HG03571 (cell line): ENCODE data around the gene LRPAP1.

Experiments
- ATAC-seq: cut with Tn5 transposase; IDR thresholded peaks from one replicate; pipeline ENCODE4 v1.9.1; 2021; ENCODE audit not compliant: unreplicated experiment

LRPAP1 gene

DNA sequence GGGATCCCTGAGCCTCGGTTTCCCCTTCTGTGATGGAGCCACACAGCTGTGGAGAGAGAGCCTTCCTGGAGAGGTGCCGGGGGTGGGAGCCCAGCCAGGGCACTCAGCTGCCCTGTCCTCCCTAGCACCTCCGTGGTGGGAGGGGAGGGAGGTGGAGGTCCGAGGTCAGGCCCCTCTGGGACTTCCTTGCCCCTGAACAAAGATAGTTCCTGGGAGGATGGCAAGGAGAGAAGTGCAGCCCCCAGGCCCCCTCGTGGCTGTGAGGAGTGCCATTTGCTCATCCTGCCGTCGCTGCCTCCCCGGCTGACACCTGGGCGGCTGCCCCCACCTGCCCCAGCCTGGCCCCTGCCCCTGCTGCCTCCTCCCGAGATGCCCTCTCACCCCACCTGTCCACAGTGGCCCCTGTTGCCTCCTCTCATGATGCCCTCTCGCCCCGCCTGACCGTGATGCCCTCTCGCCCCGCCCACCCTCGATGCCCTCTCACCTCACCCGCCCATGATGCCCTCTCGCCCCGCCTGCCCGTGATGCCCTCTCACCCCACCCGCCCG, 56.4 kb downstream of the LRPAP1 start:
- ATAC-seq, result no peak

DNA sequence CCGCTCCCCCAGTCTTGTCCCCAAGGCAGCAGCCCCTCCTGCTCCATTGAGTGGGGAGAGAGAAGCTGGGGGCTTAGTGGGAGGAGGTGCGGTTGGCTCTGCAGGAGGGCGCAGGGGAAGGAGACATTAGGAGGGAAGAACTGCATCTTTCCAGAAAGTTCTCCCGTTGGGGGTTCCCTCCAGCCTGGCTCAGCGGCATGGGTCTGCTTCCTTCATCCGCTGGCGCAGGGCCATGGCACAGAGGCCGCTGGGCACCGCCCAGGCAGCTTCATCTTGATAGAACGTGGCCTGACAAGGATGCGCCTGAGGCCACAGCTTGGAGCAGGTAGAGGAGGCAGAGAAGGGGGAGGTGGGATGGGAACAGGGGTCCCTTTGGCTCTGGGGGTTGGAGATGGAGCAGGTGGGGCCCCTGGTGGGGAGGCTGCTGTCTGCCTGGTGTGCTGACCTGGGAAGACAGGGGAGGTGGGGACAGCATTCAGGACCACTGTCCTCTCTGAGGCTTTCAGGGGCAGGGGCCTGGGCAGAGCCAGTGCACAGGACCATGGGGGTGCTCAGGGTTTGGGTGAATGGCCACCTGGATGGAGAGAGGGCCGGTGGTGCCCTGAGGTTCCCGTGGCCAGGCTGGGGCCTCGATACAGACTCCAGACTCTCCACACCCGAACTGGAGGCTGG, 57.0 kb downstream of the LRPAP1 start:
- no peak for ATAC-seq

DNA sequence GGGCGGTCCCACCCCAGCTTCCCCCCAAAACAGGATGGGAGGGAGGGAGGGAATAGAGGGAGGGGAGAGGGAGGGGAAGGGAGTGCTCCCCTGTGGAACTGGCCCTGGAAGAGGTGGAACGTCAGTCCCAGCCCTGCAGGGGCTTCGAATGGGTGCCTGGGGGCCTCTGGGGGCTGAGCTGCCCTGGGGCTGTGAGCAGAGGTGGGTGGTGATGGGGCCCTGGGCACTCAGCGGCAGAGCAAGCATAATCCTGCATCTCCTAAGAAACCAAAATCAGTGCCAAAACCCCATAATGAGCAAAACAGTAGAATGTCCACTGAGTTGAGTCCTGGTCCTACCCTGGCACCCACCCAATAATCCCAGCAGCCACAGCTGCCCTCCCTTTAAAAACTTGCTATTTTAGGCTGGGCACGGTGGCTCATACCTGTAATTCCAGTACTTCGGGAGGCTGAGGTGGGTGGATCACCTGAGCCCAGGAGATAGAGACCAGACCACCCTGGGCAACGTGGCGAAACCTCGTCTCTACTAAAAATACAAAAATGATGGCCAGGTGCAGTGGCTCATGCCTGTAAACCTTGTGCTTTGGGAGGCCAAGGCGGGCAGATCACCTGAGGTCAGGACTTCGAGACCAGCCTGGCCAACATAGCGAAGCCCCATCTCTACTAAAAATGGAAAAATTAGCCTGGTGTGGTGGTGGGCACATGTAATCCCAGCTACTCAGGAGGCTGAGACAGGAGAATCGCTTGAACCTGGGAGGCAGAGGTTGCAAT, 58.0 kb downstream of the LRPAP1 start:
- ATAC-seq, result no peak

DNA sequence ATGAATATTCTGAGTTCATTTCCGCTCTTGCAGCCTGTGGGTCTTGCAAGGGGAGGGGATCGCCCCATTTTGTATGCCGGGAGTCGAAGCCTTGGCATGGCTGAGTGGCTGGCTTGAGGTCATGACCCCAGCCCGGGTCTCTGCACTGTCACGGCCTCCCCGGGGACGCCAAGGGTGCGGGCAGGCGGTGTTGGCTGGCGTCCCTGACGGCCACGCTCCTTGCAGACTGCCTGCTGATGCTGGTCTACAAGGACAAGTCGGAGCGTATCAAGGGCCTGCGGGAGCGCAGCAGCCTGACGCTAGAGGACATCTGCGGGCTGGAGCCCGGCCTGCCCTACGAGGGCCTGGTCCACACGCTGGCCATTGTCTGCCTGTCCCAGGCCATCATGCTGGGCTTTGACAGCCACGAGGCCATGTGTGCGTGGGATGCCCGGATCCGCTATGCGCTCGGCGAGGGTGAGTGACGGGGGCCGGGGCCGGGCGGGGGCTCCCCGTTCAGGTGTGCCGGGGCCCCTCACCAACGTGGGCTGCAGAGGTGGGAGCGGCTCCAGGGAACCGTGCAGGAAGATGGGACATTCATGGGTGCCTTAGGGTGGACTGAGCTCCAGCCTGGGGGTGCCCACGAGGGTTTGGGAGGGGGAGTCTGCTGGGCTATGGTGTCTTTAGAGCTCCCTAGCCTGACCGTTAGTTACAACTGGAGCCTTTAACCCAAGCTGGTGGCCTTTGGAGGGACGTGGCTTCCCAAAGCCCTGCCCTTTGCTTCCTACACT, 58.9 kb downstream of the LRPAP1 start:
- ATAC-seq, result no peak

DNA sequence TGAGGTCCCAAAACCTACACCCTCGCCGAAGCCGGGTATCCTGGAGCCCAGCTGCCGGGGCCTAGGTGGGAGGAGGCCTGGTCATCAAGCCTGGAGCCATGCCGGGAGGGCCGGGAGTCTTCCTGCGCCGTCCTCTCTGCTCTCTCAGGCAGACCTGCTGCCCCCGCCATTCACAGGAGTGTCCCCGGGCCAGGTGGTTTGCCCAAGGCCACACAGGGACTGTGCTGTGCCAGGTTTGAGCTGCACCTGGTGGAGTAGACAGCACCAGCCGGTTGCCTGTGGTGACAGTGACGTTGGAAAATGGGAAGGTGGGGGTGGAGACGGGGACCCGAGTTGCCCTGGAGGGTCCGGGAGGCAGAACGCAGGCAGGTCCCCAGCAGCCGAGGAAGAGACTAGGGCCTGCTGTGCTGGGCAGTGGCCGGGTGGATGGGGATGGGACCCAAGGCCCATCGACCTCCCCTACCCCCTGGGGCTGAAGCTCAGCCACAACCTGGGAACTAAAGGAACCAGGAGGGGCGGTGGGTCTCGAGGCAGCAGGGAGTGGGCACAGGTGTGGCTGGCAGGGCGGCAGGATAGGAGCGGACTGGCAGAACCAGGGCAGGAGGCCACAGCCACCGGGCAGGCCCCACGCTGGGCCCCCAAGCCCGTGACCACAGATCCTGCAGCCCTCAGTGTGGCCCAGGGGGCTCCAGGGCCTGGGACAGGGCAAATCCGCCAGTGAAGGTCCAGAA, 59.6 kb downstream of the LRPAP1 start:
- ATAC-seq, result no peak

DNA sequence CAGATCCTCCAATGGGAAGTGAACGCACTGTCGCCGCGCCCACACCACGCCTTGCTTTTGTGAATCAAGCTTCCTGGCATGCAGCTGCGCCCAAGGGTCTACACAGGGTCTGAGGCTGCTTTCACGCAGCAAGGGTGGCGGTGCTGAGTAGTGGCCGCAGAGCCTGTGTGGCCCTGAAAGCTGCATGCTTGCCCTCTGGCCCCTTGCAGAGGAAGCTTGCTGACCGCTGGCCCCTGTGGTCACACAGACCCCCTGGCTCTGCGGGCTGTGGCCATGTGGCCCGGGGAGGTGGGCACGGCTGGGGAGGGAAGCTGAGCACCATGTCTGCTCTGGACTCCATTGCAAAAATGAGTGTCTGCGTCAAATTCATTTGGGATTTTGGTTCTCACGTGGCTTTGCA, 60.3 kb downstream of the LRPAP1 start:
- ATAC-seq, result no peak

DNA sequence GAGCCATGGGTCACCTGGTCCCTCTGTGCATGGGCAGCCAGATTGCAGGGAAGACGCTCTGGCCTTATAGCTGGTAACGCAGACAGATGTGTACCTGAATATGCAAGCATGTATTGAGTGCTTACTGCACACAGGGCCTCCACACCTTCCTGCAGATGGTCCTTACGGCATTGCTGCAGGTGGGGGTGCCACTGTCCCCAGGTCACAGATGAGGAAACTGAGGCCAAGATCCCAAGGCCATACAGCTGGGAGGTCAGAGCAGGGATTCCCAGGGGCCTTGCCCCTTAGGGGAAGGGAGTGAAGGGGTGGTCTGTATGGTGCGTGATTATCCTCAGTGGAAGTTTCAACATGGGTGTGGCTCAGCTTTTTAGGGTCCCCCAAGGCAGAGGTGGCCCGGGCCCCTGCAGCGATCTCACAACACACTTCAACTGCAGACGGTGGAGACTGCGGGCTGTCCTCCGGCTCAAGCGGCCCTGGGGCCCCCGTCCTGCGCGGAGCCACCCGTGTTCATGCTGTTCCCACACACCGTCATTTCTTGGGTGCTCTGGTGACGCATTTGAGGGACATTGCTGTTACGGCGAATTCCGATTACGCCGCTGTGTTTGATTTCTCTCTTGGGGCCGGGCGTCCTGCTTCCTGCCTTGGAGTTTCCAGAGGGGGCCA, 61.0 kb downstream of the LRPAP1 start:
- no peak for ATAC-seq

DNA sequence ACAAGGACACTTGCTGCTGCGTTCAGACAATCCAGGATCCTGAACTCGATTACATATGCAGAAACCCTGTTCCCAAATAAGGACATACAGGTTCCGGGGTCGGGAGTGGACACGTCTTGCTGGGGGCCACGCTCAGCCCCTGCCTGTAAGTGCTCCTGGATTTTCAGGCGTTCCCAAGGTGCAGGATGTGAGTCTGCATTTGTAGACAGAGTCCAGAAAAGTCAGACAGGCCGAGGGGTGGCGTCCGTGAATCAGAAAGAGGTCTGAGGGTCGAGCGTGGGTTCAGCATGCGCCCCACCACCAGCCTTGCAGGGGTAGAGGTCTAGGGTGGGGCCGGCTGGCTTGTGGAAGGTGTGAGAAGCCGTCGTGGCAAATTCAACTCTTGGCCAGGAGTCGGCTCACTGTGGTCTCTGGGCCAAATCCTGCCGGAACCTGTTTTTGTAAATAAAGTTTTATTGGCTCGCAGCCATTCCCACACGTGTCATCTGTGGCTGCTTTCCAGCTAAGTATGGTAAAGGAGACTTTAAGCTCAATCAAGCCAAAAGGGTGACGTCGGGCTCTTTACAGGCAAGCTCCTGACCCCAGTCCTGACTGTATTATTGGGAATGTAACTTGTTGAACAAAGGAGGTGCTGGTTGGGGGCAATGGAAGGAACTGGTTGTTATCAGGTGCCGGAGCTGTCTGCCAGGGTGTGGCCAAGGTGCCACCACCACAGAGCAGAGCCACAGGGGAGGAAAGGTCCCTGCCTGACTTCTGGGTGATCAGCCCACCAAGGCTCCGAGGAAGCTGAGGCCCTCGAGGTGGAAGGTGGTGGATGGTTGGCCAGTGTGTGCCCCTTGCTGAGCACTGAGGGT, 61.8 kb downstream of the LRPAP1 start:
- no peak for ATAC-seq

DNA sequence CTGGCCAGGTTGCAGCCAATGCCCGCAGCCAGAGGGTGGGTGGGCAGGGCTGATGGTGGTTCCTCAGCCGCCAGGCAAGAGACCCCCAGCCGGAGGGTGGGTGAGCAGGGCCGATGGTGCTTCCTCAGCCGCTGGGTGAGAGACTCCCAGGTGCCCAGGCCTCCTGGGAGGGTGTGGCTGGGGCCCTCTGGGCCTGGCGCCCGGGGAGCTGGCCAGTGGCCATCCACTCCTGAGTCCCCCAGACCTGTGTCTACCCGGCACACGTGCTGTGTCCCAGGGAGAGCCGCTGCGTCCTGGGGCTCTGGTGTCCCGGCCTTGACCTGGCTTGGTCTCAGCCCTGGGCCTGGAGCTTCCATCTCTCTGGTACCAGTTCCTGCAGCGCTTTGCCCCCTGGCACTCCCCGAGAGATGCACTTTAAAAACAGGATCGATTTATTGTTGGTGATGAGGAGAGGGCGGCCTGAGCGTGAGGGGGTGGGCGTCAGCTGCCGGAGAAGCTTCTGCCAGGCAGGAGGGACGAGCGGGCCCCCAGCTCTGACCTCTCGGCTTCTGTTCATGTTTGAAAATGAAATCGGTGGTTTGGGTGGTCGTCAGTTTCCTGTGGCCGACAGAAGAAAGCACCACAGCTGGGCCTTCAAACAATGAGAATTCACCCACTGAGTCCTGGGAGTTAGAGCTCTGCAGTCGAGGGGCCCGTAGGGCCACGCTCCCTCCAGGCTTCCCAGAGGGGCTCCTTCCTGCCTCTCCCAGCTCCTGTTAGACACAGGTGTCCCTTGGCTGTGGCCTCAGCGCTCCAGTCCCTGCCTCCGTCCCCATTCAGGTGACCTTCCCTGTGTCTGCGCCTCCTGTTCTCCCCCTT, 62.6 kb downstream of the LRPAP1 start:
- ATAC-seq, result no peak

DNA sequence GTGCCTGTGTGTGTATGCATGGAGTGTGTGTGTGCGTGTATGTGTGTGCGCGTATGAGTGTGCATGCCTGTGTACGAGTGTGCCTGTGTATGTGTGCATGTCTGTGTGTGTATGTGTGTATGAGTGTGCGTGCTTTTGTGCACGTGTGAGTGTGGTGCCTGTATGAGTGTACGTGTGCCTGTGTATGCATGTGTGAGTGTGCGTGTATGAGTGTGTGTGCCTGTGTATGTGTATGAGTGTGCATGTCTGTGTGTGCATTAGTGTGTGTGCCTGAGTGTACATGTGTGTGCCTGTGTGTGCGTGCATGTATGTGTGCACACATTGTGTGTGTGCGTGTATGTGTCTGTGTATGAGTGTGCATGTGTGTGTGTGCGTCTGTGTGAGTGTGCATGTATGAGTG, 63.4 kb downstream of the LRPAP1 start:
- ATAC-seq, result no peak

DNA sequence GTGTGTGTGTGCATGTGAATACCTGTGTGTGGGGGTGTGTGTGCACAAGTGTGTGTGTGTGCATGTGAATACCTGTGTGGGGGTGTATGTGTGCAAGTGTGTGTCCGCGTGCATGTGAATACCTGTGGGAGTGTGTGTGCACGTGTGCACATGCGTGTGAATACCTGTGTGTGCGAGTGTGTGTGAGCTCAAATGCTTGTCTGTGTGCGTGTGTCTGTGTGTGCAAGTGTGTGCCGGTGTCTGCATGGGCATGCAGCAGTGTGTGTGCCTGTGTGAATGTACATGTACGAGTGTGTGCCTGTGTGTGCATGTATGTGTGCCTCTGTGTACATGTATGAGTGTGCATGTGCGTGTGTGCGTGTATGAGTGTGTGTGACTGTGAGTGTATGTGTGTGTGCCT, 64.1 kb downstream of the LRPAP1 start:
- no peak for ATAC-seq

DNA sequence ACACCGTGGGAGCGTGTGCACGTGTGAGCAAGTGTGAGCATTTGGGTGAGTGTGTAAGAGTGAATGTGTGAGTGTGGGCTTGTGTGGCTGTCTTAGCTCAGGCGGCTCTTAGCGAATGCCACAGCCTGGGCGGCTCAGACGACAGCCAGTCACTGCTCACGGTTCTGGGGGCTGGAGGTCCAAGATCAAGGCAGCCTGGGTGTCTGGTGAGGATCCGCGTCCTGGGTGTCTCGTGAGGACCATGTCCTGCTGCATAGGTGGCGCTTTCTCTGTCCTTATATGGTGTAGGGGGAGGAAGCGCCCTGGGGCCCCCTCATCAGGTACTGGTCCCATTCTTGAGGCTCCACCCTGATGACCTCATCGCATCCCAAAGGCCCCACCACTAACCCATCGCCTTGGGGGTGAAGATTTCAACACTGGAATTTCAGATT, 64.6 kb downstream of the LRPAP1 start:
- no peak for ATAC-seq

DNA sequence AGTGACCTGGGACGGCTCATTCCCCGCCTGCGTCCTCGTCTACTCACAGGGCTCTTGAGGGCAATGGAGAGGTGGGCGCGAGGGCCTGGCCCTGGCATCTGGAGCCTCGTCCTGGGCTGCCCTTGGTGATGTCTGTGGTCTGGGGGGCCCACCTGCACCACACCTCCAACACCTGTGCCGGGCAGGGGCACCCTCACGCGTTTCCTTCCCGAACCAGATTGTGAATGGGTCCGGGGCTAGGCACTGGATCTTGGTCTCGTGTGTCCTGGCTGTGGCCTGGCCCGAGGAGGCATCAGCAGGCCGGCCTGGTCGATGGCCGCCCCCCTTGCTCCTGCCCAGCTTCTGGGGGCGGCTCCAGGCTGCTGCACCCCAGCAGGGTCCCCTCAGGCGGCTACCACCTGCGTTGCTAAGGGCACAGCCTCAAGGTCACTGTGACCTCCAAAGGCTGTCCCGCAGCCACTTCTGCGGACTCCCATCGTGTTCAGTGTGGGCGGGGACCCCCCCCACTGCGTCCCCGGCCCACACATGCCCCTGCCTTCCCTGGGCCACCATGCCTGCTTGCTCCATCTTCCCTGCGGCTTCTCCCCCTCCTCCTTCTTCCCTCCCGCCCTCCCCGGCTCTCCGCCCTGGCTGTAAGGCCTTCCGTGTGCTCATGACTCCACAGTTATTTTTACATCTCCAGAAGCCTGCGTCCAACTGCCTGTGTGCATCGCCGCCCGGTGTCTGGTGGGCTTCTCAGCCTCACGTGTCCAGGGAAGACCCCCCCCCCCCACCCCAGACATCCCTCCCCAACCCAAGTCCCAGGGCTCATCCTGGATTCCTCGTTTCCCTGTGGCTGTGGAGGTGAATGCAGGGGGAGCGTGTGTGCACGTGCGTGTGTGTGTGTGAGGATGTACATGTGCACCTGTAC, 65.3 kb downstream of the LRPAP1 start:
- ATAC-seq, result no peak

DNA sequence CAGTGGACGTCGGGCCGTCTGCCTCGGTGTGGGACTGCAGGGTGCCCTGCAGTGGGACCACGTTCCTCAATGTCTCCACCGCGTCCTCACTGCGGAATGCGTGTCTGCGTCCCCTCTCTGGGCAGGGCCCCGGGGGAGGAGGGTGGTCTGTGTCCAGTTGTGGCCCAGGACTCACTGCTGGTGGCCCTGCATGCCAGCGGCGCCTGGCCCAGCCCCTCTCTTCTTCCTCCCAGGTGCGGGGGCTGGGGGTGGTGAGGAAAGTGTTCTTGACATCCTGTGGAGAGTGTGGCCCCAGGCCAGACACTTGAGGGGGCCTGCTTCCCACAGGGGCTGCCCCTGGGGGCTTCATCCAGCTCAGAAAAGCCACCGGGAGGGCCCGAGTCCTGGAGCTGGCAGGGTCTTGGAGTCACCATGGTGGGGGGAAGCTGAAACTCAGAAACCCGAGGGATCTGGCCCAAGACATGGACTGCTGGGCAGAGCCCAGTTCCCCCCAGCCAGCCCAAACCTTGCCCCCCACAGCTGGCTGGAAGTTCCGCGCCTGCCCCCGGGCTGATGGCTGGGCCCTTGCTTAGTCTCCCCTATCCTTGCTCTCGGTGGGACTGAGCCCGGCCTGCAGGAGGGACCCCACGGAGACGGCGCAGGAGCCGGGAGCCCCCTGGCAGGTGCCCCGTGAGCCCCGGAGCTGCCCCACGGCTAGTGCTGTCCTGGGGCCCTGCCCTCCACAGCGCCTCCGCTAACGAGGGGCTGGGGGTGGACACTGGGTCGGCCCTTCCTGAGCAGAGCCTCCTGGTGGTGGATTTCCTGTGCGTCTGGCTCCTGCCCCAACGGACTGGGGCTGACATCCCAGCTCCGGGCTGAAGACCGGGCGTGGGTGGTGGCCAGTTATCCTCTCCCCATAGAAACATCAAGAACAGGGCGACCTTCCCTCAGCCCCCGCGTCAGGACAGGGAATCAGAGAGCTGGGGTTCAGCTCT, 66.2 kb downstream of the LRPAP1 start:
- no peak for ATAC-seq

DNA sequence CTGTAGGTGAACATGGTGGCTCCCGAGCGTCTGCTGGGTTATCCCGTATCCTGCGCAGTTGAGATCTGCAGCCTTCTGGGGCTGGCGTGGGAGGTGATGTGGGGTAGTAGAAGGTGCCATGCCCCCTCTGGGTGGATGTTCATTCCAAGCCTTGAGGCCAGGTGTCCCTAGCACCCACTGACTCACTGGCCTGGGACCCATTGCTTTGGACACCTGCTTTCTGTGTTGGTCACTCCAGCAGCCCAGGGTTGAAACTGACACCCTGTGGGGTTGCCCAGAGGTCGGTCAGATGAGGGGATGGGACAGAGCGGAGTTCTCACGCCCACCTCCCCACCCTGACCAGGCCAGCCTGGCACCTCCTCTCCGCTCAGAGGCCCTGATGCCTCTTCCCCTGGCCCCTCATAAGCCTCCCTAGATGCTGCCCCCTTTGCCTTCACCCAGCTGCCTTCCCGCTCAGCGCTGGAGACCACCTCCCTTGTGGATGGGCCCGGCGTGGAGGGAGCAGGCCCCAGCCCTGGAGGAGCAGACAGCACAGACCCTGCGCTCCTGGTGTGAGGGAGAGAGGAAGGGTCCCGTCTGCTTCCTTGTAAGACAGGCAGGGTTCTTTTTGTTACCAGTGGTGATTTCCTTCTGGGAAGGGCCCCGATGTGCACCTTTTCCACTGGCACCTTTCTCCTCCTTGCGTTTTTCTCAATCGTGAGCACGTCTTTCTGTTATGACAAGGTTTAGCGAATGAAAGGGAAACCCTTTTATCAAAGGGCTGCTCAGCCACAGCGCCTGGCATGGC, 67.1 kb downstream of the LRPAP1 start:
- ATAC-seq, result no peak
